Measurements from ENCODE around the gene TBC1D20. TPM values are rescaled to one million over a fixed set of nuclear protein-coding genes. Genes with fewer than 3 reads are reported as not detected.
"Not testable (repeated sequence)": the region's sequence is repeated elsewhere in the genome, so short reads cannot be mapped to it uniquely, and the experiment has no call there.

TBC1D20 gene
- total RNA-seq, 1 experiment from 2014 or later = 33.0 TPM

DNA sequence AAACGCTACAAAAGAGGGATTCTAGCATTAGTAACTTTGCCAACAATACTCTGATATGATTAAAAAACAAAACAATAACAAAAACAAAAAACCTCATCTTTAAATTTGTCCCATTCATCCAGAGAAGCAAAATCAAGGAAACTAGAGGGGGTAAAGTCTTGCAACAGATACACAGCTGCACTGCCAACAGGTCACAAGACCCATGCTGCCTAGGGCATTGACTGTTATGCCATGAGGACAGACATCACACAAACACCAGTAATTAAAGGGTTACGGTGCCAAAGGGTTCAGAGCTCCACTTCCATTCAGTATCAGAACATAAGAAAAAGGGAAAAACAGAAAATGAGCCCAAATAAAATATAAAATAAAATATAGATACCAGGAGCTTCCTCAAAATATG is 1.6 kb downstream of the TBC1D20 start:
- DNase-seq = no peak

DNA sequence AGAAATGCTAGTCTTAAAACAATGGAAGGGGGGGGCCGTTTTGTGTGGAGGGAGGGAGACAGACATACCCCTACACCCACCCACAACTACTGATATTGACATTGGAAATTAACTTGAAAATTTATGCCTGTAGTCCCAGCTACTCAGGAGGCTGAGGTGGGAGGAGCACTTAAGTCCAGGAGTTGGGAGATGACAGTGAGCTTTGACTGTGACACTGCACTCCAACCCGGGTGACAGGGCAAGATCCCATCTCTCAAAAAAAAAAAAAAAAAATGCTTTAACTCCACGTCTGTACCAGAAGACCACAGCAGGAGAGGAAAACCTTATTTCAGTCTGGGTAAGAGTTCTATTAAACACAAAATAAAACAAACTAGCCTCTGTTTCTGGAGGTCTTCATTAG is 2.2 kb downstream of the TBC1D20 start:
- no peak overlapping the region for H3K4me3 ChIP-seq
- H3K36me3 ChIP-seq = peaks cover 4% of the 10 kb centered on the region; the same call in 1 of the 2 replicates
- H3K27ac ChIP-seq = no peak overlapping the region
- no peaks in the 10 kb centered on the region for H3K9me3 ChIP-seq (replicated peaks)
- H3K4me1 ChIP-seq = no peaks in the 10 kb centered on the region
- no peak for DNase-seq
- H3K27me3 ChIP-seq = no peaks in the 10 kb centered on the region

More for the DNA sequence above, 1.6 kb downstream of the TBC1D20 start:
- Histone ChIP-seq H3K36me3 (peaks cover 4% of the 10 kb centered on the region; the same call in 1 of the 2 replicates), H3K4me1 (no peaks in the 10 kb centered on the region), H3K4me3 (no peak overlapping the region), H3K9me3 (replicated peaks) (no peaks in the 10 kb centered on the region), H3K27me3 (no peaks in the 10 kb centered on the region), H3K27ac (no peak overlapping the region)

DNA sequence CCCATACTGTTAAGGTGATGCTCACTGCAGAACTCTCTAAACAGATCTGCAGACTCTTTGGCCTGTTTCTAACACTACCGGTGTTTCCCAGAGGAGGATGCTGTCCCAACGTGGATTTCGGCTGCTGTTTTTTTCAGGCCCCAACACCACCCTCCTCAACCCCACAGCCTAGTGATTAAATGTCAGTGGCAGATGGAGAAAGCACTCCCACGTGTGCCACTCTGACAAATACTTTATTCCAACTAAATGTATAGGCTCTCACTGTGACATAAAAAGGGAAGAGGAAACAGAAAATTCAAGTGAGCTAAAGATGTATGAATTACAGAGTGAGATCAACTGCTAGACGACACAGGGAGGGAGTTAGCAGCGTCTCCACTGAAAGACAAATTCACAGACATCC is 3.6 kb downstream of the TBC1D20 start:
- H3K27me3 ChIP-seq = no peaks in the 10 kb centered on the region
- H3K4me3 ChIP-seq = no peak overlapping the region
- no peaks in the 10 kb centered on the region for H3K9me3 ChIP-seq (replicated peaks)
- no peak for DNase-seq
- no peaks in the 10 kb centered on the region for H3K4me1 ChIP-seq
- H3K27ac ChIP-seq = no peak overlapping the region
- peaks cover 4% of the 10 kb centered on the region; the same call in 1 of the 2 replicates for H3K36me3 ChIP-seq

DNA sequence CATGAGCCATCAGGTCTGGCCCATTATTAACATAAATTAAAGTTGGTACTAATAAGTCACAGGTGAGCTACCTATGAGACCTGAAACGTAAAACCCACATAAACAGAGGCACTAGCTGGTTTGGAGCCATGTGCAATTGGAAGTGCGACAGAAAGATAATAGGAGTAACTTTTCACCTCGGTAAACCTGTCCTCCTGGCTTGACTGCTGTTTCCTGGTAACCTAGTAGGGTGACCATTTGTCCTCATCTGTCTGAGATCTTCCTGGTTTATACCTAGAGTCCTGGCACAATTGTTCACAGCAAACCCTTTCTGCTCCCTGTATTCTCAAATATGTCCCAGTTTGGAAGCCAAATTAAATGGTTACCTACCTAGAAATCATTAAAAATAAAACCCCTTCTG is 7.4 kb downstream of the TBC1D20 start:
- H3K4me1 ChIP-seq = no peaks in the 10 kb centered on the region
- no peaks in the 10 kb centered on the region for H3K9me3 ChIP-seq (replicated peaks)
- DNase-seq = no peak
- H3K4me3 ChIP-seq = no peak overlapping the region
- no peak overlapping the region for H3K27ac ChIP-seq
- no peaks in the 10 kb centered on the region for H3K27me3 ChIP-seq
- peaks cover 8% of the 10 kb centered on the region for H3K36me3 ChIP-seq

DNA sequence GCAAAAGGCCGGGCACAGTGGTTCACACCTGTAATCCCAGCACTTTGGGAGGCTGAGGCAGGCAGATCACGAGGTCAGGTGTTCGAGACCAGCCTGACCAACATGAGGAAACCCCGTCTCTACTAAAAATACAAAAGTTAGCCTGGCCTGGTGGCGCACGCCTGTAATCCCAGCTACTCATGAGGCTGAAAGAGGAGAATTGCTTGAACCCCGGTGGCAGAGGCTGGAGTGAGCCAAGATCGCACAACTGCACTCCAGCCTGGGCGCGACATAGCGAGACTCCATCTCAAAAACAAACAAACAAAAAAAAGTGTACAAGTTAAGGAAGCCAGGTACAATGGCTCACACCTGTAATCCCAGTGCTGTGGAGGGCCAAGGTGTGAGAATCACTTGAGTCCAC is 10.3 kb downstream of the TBC1D20 start:
- H3K27ac ChIP-seq; H3K27me3 ChIP-seq; H3K36me3 ChIP-seq; DNase-seq; H3K4me3 ChIP-seq; H3K4me1 ChIP-seq; H3K9me3 ChIP-seq (replicated peaks): not testable (repeated sequence)

DNA sequence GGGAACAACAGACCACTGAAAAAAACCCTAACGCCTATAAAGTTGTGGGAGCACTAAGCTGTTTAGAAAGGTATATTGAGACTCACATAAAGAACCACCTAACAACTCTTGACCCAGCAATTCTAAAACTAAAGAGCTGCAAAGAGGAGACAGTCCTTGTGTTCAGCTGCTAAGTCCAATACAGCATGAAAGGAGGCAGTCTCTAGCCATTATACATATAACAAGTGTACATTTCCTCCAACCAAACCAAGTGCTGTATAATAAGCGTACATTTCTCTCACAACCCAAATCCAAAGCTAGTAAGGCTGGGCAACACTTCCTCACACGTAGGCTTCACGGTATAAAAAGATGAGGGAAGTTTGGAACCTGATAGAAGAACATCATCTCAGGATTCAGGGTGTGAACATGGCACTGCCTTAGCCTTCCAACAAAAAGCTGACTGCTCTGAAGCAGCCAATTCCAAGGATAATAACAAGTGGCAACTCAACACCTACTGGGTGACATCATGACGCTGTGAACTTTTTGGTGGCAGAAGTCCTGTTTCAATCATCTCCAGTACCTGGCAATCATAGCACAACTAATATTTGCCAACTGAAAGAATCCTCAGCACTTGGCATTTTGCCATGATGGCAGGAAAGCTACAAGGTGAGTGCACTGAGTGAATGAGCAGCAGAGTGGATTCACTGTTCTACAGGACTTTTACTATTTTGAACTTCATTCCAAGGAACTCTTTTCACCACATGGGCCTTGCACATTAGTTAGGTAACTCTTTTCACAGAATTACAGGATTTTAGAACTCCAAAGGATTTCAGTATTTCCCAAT is 16.6 kb downstream of the TBC1D20 start:
- DNase-seq = no peak
- no peak overlapping the region for H3K27ac ChIP-seq
- no peak overlapping the region for H3K4me3 ChIP-seq
- peaks cover 40% of the 10 kb centered on the region for H3K36me3 ChIP-seq
- no peaks in the 10 kb centered on the region for H3K27me3 ChIP-seq
- H3K4me1 ChIP-seq = no peaks in the 10 kb centered on the region
- H3K9me3 ChIP-seq (replicated peaks) = no peaks in the 10 kb centered on the region

DNA sequence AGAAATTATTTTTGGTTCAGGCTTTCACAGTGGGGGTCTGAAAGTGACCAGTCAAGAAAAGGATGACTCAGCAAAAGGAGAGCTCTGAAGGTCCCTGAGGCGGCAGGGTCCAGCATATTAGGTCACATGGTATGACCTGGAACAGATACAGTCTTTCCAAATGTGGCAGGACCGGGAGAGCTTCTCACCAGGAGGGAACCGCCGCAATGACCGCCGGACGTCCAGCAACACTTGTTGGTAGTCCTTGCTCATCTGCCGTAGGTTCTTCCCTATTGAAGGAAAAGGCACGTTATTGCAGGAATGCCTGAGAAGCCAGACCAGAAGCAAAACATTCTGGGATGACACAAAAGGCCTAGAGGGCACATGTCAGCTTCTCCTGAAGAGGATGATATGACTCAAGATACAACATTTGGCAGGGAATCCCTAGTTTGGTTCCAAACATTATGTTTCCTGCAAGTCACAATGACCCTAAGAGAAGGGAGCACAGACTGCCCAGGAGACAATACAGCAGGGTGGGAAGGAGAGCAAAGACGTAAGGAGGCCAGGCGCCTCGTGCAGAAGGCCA is 17.4 kb downstream of the TBC1D20 start:
- DNase-seq = no peak

DNA sequence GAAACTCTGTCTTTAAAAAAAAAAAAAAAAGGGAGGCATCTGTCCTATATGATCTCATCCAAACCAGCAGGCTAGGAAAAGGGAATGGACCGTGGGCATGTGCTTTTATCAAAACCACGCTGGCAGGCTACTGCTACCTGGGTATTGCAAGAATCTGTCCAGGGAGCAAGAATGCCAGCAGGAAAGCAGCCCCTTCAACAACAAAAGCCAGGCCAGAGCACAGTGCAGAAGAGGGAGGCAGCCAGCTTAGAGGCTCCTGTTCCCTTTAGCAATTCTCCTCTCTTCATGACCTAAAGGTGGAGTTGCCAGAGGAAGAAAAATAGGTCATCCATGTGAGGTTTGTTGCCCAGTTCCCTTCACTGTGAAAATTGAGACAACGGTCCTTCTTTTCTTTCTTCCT is 18.2 kb downstream of the TBC1D20 start:
- no peak overlapping the region for H3K27ac ChIP-seq
- no peak for DNase-seq
- peaks cover 42% of the 10 kb centered on the region for H3K36me3 ChIP-seq

More for the DNA sequence above, 17.4 kb downstream of the TBC1D20 start:
- H3K4me3 ChIP-seq = no peak overlapping the region
- H3K27me3 ChIP-seq = no peaks in the 10 kb centered on the region
- peaks cover 3% of the 10 kb centered on the region; the same call in 1 of the 2 replicates for H3K4me1 ChIP-seq
- H3K9me3 ChIP-seq (replicated peaks) = no peaks in the 10 kb centered on the region
- H3K36me3 ChIP-seq = peaks cover 42% of the 10 kb centered on the region
- no peak overlapping the region for H3K27ac ChIP-seq

DNA sequence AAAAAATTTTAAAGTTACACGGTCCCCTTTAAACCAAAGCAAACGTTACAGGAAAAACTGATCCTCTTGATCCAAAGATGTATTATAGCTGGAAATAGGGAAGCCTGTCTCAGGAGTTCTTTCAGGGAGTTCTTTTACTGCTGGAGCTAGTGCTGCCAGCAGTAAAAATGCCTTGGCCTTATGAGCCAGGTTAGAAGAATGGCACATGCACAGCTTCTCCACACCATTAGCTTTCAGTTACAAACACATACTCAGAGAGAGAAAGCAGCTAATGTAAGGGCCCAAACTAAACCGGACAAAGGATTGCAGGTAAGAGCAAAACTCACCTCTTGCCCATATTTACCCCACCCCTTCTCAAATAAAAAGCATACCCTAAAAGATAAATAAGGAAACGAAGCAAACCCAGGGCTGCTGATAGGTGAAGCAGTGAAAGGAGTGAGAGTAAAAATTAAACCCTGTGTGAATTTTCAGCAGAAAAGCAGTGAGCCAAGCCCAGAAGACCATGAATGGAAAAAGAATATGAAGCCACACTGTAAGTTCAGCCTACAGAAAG is 19.0 kb downstream of the TBC1D20 start:
- Histone ChIP-seq H3K27ac (no peak overlapping the region), H3K4me3 (no peak overlapping the region), H3K9me3 (replicated peaks) (no peaks in the 10 kb centered on the region), H3K4me1 (peaks cover 16% of the 10 kb centered on the region), H3K27me3 (no peaks in the 10 kb centered on the region), H3K36me3 (peaks cover 42% of the 10 kb centered on the region)
- DNase-seq = no peak

More for the DNA sequence above, 18.2 kb downstream of the TBC1D20 start:
- Histone ChIP-seq H3K27me3 (no peaks in the 10 kb centered on the region), H3K4me3 (no peak overlapping the region), H3K9me3 (replicated peaks) (no peaks in the 10 kb centered on the region), H3K4me1 (peaks cover 10% of the 10 kb centered on the region)

DNA sequence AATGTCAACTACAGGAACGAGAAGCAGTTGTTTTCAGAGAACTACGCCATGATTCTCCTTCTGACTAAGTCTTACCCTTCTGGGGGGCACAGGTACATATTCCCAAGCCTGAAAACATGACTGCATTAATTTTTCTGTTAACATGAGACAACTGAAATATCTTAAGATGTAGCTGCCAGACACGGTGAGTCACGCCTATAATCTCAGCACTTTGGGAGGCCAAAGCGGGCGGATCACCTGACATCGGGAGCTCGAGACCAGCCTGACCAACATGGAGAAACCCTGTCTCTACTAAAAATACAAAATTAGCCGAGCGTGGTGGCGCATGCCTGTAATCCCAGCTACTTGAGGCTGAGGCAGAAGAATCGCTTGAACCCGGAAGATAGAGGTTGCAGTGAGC is 21.7 kb downstream of the TBC1D20 start:
- no peak overlapping the region for H3K27ac ChIP-seq
- peaks cover 56% of the 10 kb centered on the region for H3K36me3 ChIP-seq
- no peak overlapping the region for H3K4me3 ChIP-seq
- DNase-seq = no peak
- H3K9me3 ChIP-seq (replicated peaks) = no peaks in the 10 kb centered on the region
- peaks cover 26% of the 10 kb centered on the region for H3K4me1 ChIP-seq
- H3K27me3 ChIP-seq = no peaks in the 10 kb centered on the region

DNA sequence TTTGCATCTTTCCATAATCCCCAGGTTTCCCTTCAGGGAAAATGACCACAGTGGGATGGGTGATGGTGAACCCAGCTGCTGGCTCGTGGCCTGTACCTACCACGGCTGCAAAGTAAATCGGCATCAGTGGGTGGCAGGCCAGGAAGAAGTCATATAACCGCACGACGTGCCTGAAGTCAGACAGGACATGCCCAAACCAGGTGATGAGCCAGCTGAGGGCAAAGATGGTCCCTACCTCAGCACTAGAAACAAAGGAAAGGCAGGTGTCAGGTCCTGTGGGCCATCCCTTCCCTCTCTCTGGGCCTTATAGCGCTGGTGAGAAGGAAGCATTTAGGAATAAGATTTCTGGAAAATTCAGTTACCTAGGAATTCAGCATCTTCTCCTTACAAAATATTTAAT is 22.2 kb downstream of the TBC1D20 start:
- H3K9me3 ChIP-seq (replicated peaks) = no peaks in the 10 kb centered on the region
- peaks cover 26% of the 10 kb centered on the region for H3K4me1 ChIP-seq
- H3K27ac ChIP-seq = no peak overlapping the region
- H3K4me3 ChIP-seq = no peak overlapping the region
- DNase-seq = no peak
- H3K27me3 ChIP-seq = no peaks in the 10 kb centered on the region
- H3K36me3 ChIP-seq = peaks cover 60% of the 10 kb centered on the region

DNA sequence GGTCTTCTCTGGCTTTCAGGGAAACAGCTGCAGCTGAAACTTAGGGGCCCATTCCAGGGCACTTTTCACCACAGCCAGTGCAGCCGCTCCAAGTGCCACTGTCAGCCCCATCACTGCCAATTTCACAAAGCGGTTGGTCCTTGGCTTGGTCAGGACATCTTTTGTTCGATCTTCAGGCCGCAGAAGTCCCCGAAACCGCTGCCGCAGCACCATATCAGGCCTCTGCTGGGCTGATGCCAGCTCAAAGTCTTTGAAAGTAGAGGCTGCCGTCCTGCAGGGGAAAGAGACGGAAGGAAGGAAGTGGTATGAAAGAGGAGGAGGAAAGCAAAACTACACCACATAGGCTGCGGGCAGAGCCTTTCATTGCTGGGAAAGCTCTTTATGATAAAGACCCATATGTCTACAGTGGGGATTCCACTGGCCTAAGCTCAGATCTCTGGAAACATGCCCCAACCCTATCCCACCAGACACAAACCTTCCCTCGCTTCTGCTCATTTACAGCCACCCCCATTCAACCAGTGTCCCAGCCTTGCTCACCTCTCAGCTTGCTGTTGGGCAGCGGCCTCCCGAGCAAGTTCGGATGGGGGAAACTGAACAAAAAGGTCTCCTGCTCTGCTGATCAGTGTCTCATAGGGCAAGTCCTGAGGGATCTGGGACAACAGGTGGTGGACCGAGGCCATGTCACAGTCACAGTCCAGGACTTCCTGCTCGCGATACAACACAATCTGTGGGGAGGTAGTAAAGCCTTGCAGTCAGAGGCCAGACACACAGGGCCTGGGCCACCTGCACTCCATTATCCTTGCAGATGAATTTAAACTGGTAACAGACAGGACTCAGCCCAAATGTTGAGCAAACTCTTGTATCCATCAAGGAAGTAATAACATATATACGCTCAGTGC is 23.5 kb downstream of the TBC1D20 start:
- peak overlapping the region; percentile 47 for H3K27ac ChIP-seq
- peak; percentile 42 to 72 for DNase-seq
- no peak overlapping the region for H3K4me3 ChIP-seq
- no peaks in the 10 kb centered on the region for H3K27me3 ChIP-seq
- H3K9me3 ChIP-seq (replicated peaks) = no peaks in the 10 kb centered on the region
- H3K36me3 ChIP-seq = peaks cover 49% of the 10 kb centered on the region
- H3K4me1 ChIP-seq = peaks cover 26% of the 10 kb centered on the region

DNA sequence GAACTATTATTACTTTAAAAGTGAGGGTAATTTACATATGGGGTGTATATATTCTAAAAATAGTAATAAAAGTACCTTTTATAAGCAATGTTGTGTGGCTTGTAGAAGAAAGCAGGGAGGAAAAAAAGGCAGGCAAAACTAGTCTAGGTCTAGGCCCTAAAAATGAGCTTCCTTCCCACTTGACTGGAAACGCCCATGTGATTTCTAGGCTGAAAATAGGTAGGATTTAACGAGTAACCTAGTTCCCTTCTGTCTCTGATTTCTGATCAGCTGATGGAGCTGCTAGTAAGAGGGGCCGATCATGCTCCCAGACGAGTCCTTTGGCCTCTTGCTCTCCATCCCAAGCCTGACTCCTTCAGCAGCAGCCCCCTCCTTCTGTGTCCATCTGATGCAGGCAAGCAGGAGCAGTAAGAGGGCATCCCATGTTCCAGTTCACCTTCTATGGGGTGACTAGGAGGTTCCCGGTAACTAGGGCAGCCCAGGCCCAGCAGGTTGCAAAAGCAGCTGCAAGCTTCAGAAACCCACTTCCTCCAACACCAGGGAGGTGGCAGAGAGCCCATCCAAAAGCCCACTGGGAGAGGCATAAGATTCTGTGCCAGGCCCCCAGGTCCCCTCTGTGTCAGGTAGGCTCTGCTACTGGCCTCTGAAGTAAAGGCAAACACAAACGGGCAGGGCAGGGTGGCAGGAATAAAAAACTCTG is 24.4 kb downstream of the TBC1D20 start:
- H3K36me3 ChIP-seq = peaks cover 49% of the 10 kb centered on the region
- peak overlapping the region; percentile 47 for H3K27ac ChIP-seq
- H3K4me1 ChIP-seq = peaks cover 26% of the 10 kb centered on the region
- no peak overlapping the region for H3K4me3 ChIP-seq
- no peaks in the 10 kb centered on the region for H3K9me3 ChIP-seq (replicated peaks)
- DNase-seq = peak; percentile 44 to 56
- no peaks in the 10 kb centered on the region for H3K27me3 ChIP-seq

DNA sequence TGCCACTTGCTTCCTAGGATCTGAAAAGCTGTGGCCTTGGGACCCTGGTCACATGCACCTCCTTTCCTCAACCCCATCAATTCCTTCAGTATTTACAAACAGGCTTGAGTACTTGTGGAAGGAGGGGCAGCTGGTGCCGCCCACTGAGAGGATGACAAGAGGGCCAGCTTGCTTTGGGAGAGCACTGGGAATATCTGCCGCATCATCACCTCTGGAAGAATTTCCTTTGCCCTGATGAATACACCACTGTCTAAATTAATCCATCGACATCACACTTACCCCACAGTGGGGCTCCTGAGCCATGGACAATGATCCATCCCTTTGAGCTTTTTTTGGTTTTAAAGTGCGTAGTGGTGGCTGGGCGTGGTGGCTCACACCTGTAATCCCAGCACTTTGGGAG is 25.9 kb downstream of the TBC1D20 start:
- no peak overlapping the region for H3K27ac ChIP-seq
- peaks cover 26% of the 10 kb centered on the region for H3K4me1 ChIP-seq
- H3K27me3 ChIP-seq = no peaks in the 10 kb centered on the region
- no peak for DNase-seq
- H3K9me3 ChIP-seq (replicated peaks) = no peaks in the 10 kb centered on the region
- peaks cover 41% of the 10 kb centered on the region for H3K36me3 ChIP-seq
- no peak overlapping the region for H3K4me3 ChIP-seq

Data from SJCRH30 (cell line).